PC-3 (cell line): ENCODE measurements around the gene TLN1.

ENCODE experiments used
- CTCF ChIP-seq: fragments of 300-600 bp; sonication (generic); conservative IDR thresholded peaks from 2 replicates; pipeline ENCODE4 v1.5.1; 2017; ENCODE audit warnings: antibody characterized with exemption, low read depth, mild to moderate bottlenecking, low read length
- EZH2 ChIP-seq: fragments of 300-600 bp; sonication (generic); IDR thresholded peaks from one replicate; pipeline ENCODE4 v1.6.1; 2017; ENCODE audit warnings: antibody characterized with exemption, mild to moderate bottlenecking, low read length; ENCODE audit not compliant: unreplicated experiment
- EZH2phosphoT487 ChIP-seq: fragments of 300-600 bp; sonication (generic); IDR thresholded peaks from 2 replicates; pipeline ENCODE4 v1.6.1; 2018; ENCODE audit warnings: mild to moderate bottlenecking, antibody characterized with exemption, low read length, borderline replicate concordance

GRCh38 chr9:35685506-35685905, 46.5 kb downstream of the TLN1 start:
- TF ChIP-seq CTCF (no peak), EZH2 (no peak), EZH2phosphoT487 (no peak)
